LNCAP (cell line): Measurements from ENCODE around the gene CYTH2.

ENCODE experiments used
- TF ChIP-seq, protein P1 (sequence below): fragments of 450-650 bp; IDR thresholded peaks from 2 replicates; pipeline ENCODE4 v1.5.1; 2017; ENCODE audit warnings: mild to moderate bottlenecking

The CYTH2 gene

GRCh38 chr19:48466561-48467325 is 2.4 kb upstream of the CYTH2 start:
- TF ChIP-seq, protein P1, sequence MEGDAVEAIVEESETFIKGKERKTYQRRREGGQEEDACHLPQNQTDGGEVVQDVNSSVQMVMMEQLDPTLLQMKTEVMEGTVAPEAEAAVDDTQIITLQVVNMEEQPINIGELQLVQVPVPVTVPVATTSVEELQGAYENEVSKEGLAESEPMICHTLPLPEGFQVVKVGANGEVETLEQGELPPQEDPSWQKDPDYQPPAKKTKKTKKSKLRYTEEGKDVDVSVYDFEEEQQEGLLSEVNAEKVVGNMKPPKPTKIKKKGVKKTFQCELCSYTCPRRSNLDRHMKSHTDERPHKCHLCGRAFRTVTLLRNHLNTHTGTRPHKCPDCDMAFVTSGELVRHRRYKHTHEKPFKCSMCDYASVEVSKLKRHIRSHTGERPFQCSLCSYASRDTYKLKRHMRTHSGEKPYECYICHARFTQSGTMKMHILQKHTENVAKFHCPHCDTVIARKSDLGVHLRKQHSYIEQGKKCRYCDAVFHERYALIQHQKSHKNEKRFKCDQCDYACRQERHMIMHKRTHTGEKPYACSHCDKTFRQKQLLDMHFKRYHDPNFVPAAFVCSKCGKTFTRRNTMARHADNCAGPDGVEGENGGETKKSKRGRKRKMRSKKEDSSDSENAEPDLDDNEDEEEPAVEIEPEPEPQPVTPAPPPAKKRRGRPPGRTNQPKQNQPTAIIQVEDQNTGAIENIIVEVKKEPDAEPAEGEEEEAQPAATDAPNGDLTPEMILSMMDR, result no peak

DNA sequence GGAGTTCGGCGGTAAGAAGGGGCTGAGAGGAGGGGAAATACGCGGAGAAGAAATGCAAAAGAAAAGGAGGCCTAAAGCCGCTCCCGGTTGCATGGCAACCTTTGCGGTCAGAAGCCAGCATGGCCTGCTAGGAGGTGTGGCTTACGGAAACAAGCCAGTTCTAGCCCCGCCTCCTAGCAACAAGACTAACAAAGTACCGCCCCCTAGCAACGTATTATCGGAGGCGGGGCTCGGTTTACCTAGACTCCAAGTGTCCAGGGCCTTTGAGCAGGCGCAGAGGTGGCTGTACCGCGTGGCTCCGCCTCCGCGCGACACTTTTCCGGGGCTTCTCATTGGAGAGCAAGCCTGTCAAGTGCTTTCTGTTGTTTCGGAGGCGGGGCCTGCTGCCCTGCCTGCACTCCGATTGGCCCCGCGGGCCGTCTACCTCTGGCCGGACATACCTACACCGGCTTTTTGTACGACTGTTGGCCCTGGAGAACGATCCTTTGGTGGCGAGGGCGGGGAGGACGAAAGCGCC is 339 bp upstream of the CYTH2 start:
- TF ChIP-seq, protein P1, result no peak

GRCh38 chr19:48469934-48470680 is 938 bp downstream of the CYTH2 start:
- TF ChIP-seq, protein P1, result no peak

DNA sequence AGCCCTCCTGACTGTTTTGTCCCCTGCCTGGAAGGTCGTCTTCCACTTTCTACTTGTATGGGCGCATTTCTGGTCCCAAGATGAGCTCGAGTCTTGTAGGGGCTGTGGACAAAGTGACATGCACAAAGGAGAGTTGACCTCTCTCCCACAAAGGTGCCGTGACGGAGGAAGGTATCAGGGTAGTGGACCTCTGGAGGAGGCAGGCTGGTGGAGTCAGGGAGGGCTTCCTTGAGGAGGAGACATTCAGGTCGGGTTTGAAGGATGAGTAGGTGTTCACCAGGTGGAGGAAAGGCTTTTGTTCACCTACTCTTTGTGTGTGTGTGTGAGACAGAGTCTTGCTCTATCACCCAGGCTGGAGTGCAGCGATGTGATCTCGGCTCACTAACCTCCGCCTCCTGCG is 1.7 kb downstream of the CYTH2 start:
- TF ChIP-seq, protein P1, result no peak

DNA sequence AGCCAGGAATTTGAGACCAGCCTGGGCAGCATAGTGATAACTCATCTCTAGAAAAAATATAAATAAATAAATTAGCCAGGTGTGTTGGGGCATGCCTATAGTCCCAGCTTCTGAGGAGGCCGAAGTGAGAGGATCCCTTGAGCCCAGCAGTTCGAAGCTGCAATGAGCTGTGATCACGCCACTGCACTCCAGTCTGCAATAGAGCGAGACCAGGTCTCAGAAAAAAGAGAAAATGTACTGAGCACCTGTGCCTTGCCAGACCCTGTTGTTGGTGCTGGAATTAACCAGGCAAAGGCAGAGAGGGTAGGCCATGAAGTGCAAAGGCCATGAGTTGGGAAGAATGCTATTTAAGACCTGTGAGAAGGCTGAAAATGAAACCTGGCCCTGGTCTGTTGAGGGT is 2.7 kb downstream of the CYTH2 start:
- TF ChIP-seq, protein P1, result no peak

GRCh38 chr19:48473161-48473966 is 4.2 kb downstream of the CYTH2 start:
- TF ChIP-seq, protein P1, result no peak

GRCh38 chr19:48474084-48474592 is 5.0 kb downstream of the CYTH2 start:
- TF ChIP-seq, protein P1, result no peak
